ENCODE measurements around the gene RPL36.
"Not testable (repeated sequence)": the region's sequence is repeated elsewhere in the genome, so short reads cannot be mapped to it uniquely, and the experiment has no call there.

Gene RPL36

GRCh38 chr19:5690955-5691821 lies 1.1 kb downstream of the RPL36 start:
- no peak for DNase-seq (ENCODE audit: low read depth)

- DNase-seq (ENCODE audit: low read depth), result no peak
These were observed 2.0 kb downstream of the RPL36 start for GRCh38 chr19:5691822-5692722.

GRCh38 chr19:5692723-5693194 lies 2.7 kb downstream of the RPL36 start:
- no peak for DNase-seq (ENCODE audit: low read depth)

GRCh38 chr19:5693195-5694166 lies 3.4 kb downstream of the RPL36 start:
- DNase-seq (ENCODE audit: low read depth), result no peak

GRCh38 chr19:5694167-5694955 lies 4.3 kb downstream of the RPL36 start:
- DNase-seq (ENCODE audit: low read depth), result no peak

- DNase-seq (ENCODE audit: low read depth), result no peak
These were observed 5.0 kb downstream of the RPL36 start for GRCh38 chr19:5694956-5695648.

GRCh38 chr19:5695649-5696195 lies 5.6 kb downstream of the RPL36 start:
- no peak for DNase-seq (ENCODE audit: low read depth)

GRCh38 chr19:5696196-5697021 lies 6.3 kb downstream of the RPL36 start:
- DNase-seq (ENCODE audit: low read depth), result no peak

GRCh38 chr19:5697022-5697889 lies 7.2 kb downstream of the RPL36 start:
- no peak for DNase-seq (ENCODE audit: low read depth)

- no peak for DNase-seq (ENCODE audit: low read depth)
These were observed 8.0 kb downstream of the RPL36 start for GRCh38 chr19:5697890-5698634.

- DNase-seq (ENCODE audit: low read depth), result no peak
These were observed 8.7 kb downstream of the RPL36 start for GRCh38 chr19:5698635-5699422.

GRCh38 chr19:5700455-5701092 lies 10.5 kb downstream of the RPL36 start:
- no peak for DNase-seq (ENCODE audit: low read depth)

GRCh38 chr19:5702053-5702410 lies 11.9 kb downstream of the RPL36 start:
- DNase-seq (ENCODE audit: low read depth), result not testable (repeated sequence)

- DNase-seq (ENCODE audit: low read depth), result no peak
These were observed 14.0 kb downstream of the RPL36 start for GRCh38 chr19:5703819-5704818.

- no peak for DNase-seq (ENCODE audit: low read depth)
These were observed 15.5 kb downstream of the RPL36 start for GRCh38 chr19:5705552-5705951.

All from HS-5 (cell line).